Stomach (tissue), 9 donors: Measurements from ENCODE around the gene KIF17. TPM values are rescaled to one million over a fixed set of nuclear protein-coding genes. Genes with fewer than 3 reads are reported as not detected.

Experiments used
- DNase-seq, 2 donors: peaks; one replicate each; pipeline versions ENCODE4 v3.0.0 to v3.0.0-alpha.2; 2013 to 2019
- H3K27ac ChIP-seq, 5 donors: fragments of 200-600 bp in 4 of 5; sonication (generic) in 4 of 5; one replicate each; pipeline ENCODE4 v1.5.1; 2013 to 2019; ENCODE audit warnings: mild to moderate bottlenecking in 1 of 5, moderate library complexity in 1 of 5
- H3K27me3 ChIP-seq, 3 donors: fragments of 200-600 bp; sonication (generic); one replicate each; pipeline ENCODE4 v1.5.1; 2017 to 2019; ENCODE audit warnings: mixed run types in 1 of 3
- H3K36me3 ChIP-seq, 4 donors: fragments of 200-600 bp; sonication (generic); 1 replicate in 3 of 4; 2 replicates in 1 of 4; pipeline ENCODE4 v1.5.1; 2016 to 2019
- H3K4me1 ChIP-seq, 4 donors: fragments of 200-600 bp; sonication (generic); one replicate each; pipeline ENCODE4 v1.5.1; 2016 to 2019
- H3K4me3 ChIP-seq, 4 donors: fragments of 200-600 bp; sonication (generic) in 3 of 4; one replicate each; pipeline ENCODE4 v1.5.1; 2016 to 2019; ENCODE audit warnings: mild to moderate bottlenecking in 1 of 4
- H3K9me3 ChIP-seq, 4 donors: fragments of 200-600 bp; sonication (generic); one replicate each; pipeline ENCODE4 v1.5.1; 2016 to 2019
- EP300 ChIP-seq: sonication (generic); formaldehyde crosslinking; IDR thresholded peaks from one replicate; pipeline ENCODE4 v1.6.1; 2017; ENCODE audit warnings: antibody characterized with exemption
- POLR2A ChIP-seq, 4 donors: fragments of 450-650 bp; IDR thresholded peaks; one replicate each; pipeline ENCODE4 v1.6.1; 2016; ENCODE audit warnings: antibody characterized with exemption in 4 of 4, control low read depth in 2 of 4, mild to moderate bottlenecking in 1 of 4, moderate library complexity in 1 of 4
- POLR2AphosphoS5 ChIP-seq, 3 donors: sonication (generic); formaldehyde crosslinking; IDR thresholded peaks; one replicate each; pipeline ENCODE4 v1.6.1; 2016; ENCODE audit warnings: antibody characterized with exemption in 3 of 3
- WGBS, 5 donors: extraction: QIAGEN DNeasy Blood & Tissue Kit in 3 of 5; methylation state at CpG; one replicate each; pipeline versions ENCODE4 v1.1.5 to v1.1.7; 2013 to 2018; 5-methylcytosine and 5-hydroxymethylcytosine counted together
- intact Hi-C: fragments of 100-400 bp; cut with DNase I; formaldehyde crosslinking; loops from one replicate; pipeline ENCODE4 v1.15.1; 2023; ENCODE audit warnings: low total_unique reads
- polyA plus RNA-seq, 3 donors: library from polyadenylated mRNA; stranded (reverse); fragments of 200-250 nt; gene quantifications; one replicate each; pipeline ENCODE4 v1.2.3, GENCODE V29; 2013
- total RNA-seq, 5 donors: library from RNA; depleted of rRNA; stranded (reverse); fragments of >200 nt; gene quantifications; one replicate each; pipeline versions ENCODE4 v1.1.0 to v1.2.3, GENCODE V29; 2014 to 2016
- TF ChIP-seq, protein P1 (sequence below), 7 experiments: fragments of 450-650 bp in 4 of 7; fragments of 200-600 bp in 3 of 7; sonication (generic) in 3 of 7; IDR thresholded peaks; one replicate each; pipeline ENCODE4 v1.5.1; 2016 to 2019; ENCODE audit warnings: antibody characterized with exemption in 7 of 7, control low read depth in 2 of 7, mild to moderate bottlenecking in 1 of 7
- donor health status: healthy with polysubstance abuse.
- donor health status: Bipolar disorder and iron deficiency.
- donor health status: healthy.

The KIF17 gene
- total and polyA plus RNA-seq, 8 donors: 0.56 to 1.5 (median 1.3) TPM; not detected in 3

DNA sequence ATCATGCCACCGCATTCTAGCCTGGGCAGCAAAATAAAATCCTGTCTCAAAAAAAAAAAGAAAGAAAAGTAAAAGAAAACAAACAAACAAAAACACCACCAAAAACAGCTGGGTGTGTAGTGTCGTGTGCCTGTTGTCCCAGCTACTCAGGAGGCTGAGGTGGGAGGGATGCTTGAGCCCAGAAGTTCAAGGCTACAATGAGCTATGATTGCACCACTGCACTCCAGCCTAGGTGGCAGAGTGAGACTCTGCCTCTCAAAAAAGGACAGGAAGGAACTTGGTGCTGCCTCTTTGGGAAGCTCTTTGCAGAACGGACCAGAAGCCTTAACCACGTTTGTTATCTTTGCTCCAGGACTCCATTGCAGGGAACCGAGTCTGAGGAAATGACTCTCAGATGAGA lies 11.0 kb downstream of the KIF17 start:
- peaks cover 0 to under 1% (median 0%) of the 10 kb centered on the region in 3 donors for H3K27me3 ChIP-seq
- H3K9me3 ChIP-seq: no peaks in the 10 kb centered on the region
- no peak for DNase-seq
- intact Hi-C loops: no loop called here
- no peak overlapping the region for H3K27ac ChIP-seq
- H3K4me1 ChIP-seq: no peaks in the 10 kb centered on the region
- no peaks in the 10 kb centered on the region for H3K36me3 ChIP-seq
- TF ChIP-seq EP300: no peak
- TF ChIP-seq POLR2A (IDR thresholded peaks at IDR 0.05): no peak
- TF ChIP-seq, protein P1, sequence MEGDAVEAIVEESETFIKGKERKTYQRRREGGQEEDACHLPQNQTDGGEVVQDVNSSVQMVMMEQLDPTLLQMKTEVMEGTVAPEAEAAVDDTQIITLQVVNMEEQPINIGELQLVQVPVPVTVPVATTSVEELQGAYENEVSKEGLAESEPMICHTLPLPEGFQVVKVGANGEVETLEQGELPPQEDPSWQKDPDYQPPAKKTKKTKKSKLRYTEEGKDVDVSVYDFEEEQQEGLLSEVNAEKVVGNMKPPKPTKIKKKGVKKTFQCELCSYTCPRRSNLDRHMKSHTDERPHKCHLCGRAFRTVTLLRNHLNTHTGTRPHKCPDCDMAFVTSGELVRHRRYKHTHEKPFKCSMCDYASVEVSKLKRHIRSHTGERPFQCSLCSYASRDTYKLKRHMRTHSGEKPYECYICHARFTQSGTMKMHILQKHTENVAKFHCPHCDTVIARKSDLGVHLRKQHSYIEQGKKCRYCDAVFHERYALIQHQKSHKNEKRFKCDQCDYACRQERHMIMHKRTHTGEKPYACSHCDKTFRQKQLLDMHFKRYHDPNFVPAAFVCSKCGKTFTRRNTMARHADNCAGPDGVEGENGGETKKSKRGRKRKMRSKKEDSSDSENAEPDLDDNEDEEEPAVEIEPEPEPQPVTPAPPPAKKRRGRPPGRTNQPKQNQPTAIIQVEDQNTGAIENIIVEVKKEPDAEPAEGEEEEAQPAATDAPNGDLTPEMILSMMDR (IDR thresholded peaks at IDR 0.05): no peak
- no peak for TF ChIP-seq POLR2AphosphoS5 (IDR thresholded peaks at IDR 0.05)
- H3K4me3 ChIP-seq: no peak overlapping the region
- WGBS, 5 donors: 51 to 60% (median 54%) methylated on average over 5 of the region's 5 CpGs

DNA sequence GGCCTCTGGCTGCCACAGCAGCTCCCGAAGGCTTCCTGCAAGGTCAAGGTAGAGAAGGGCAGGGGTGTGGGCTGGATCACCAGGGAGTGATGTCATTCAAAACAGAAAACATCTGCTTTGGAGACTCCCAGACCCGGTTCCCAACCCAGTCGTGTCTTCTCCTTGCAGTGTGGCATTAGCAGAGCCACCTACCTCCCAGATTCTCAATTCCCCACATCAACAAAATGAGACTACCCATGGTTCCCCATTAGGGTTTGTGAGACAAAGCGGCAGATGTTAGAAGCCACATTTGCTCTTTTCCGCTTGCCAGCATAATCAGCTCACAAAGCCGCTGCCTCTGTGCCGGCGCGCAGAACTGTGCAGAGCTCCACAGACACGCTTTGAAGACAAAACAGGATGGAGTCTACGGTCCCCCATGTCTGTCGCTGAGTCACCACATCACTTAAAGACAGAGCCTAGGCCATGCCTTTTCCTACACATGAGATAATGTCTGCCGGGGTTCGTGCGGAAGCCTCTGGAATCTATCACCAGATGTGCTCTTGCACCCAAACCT lies 12.5 kb downstream of the KIF17 start:
- no peak overlapping the region for H3K4me3 ChIP-seq
- no peaks in the 10 kb centered on the region for H3K36me3 ChIP-seq
- DNase-seq: no peak
- 87 to 90% (median 87%) methylated on average over 15 of the region's 15 CpGs for WGBS, 5 donors
- no peak overlapping the region for H3K27ac ChIP-seq
- intact Hi-C loops: no loop called here
- no peaks in the 10 kb centered on the region for H3K9me3 ChIP-seq
- H3K4me1 ChIP-seq: no peaks in the 10 kb centered on the region
- no peaks in the 10 kb centered on the region for H3K27me3 ChIP-seq
- TF ChIP-seq, protein P1 (IDR thresholded peaks at IDR 0.05): no peak
- TF ChIP-seq POLR2AphosphoS5 (IDR thresholded peaks at IDR 0.05) (no peak), EP300 (no peak), POLR2A (IDR thresholded peaks at IDR 0.05) (no peak)

DNA sequence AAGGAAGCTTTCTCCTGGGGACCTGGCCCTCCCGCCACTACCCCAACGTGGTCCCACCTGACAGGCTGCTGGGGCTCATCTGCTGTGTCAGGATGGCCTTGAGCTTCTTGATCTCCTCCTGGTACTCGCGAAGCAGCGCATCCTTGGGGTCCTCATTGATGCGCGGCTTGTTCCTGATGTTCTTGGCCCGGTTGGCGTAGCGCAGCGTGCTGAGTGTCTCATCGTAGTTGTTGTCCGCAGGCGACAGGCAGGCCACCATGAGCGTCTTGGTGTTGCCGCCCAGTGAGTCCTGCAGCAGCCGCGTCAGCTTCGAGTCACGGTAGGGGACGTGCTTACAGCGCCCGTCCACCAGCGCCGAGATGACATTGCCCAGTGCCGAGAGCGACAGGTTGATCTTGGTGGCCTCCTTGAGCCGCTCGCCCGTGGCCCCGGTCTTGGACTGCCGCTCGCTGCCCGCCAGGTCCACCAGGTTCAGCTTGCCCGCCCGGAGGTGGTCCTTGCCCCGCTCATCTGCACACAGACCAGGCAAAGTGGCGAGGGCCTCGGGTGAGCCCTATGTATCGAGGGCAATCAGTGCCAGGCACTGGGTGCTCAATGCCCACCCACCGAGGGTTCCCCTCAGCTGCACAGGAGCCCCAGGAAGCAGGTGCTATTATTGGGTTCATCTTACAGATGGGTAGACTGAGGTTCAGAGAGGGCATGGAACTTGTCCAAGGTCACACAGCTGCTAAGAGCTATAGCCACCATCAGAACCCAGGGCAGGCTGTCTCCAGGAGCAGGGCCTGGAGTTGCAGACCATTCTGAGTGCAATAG lies 13.2 kb downstream of the KIF17 start:
- Histone ChIP-seq H3K36me3 (no peaks in the 10 kb centered on the region), H3K9me3 (no peaks in the 10 kb centered on the region), H3K27ac (no peak overlapping the region), H3K27me3 (no peaks in the 10 kb centered on the region), H3K4me1 (no peaks in the 10 kb centered on the region), H3K4me3 (no peak overlapping the region)
- WGBS, 5 donors: 94 to 97% (median 96%) methylated on average over 26 to 41 of the region's 41 CpGs
- DNase-seq: no peak
- intact Hi-C loops: no loop called here
- TF ChIP-seq POLR2A (IDR thresholded peaks at IDR 0.05) (no peak), POLR2AphosphoS5 (IDR thresholded peaks at IDR 0.05) (no peak), EP300 (no peak)
- TF ChIP-seq, protein P1 (IDR thresholded peaks at IDR 0.05): no peak

DNA sequence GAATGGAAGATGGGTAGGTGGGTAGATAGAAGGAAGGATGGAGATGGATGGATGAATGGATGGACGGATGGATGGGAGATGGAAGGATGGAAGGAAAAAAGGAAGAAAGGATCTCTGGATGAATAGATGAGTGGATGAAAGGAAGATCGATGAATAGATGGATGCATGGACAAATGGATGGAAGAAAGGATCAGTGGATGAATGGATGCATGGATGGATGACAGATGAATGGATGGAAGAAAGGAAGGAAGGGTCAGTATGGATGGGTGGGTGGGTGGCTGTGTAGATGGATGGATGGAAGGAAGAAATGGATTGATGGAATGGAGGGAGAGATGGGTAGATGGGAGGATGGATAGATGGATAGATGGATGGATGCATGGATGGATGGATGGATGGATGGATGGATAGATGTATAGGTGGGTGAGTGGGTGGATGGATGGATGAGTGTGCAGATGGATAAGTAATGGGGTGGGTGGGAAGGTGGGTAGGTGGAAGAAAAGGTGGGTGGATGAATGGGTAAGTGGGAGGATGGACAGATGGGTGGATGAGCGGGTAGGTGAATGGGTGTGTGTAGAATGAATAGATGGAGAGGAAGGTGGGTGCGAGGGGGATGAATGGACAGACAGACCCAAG lies 14.6 kb downstream of the KIF17 start:
- DNase-seq: no peak
- no peaks in the 10 kb centered on the region for H3K36me3 ChIP-seq
- no peaks in the 10 kb centered on the region for H3K9me3 ChIP-seq
- H3K4me3 ChIP-seq: no peak overlapping the region
- H3K4me1 ChIP-seq: no peaks in the 10 kb centered on the region
- TF ChIP-seq EP300: no peak
- no peak for TF ChIP-seq POLR2A (IDR thresholded peaks at IDR 0.05)
- TF ChIP-seq POLR2AphosphoS5 (IDR thresholded peaks at IDR 0.05): no peak
- TF ChIP-seq, protein P1 (IDR thresholded peaks at IDR 0.05): no peak
- 85 to 97% (median 91%) methylated on average over 4 of the region's 4 CpGs for WGBS, 5 donors
- H3K27me3 ChIP-seq: no peaks in the 10 kb centered on the region
- no peak overlapping the region for H3K27ac ChIP-seq
- intact Hi-C loops: no loop called here
